Neural cell (in vitro differentiated cells): ENCODE results near the gene MAP3K7. TPM values are rescaled to one million over a fixed set of nuclear protein-coding genes. Genes with fewer than 3 reads are reported as not detected.

ENCODE experiments used
- H2AFZ ChIP-seq: fragments of 200-600, 300-800 bp; sonication (generic), shearing (Covaris generic); 2 replicates; pipeline ENCODE4 v1.6.0; 2014; ENCODE audit warnings: low read depth, mild to moderate bottlenecking, antibody characterized with exemption, low read length, moderate library complexity
- H3F3A ChIP-seq: fragments of 200-600 bp; shearing (Covaris generic); 2 replicates; pipeline ENCODE4 v1.6.1; 2016; ENCODE audit warnings: mild to moderate bottlenecking, moderate library complexity, mixed read lengths, antibody characterized with exemption, low read length; ENCODE audit not compliant: insufficient read depth, poor library complexity, severe bottlenecking
- H3K27ac ChIP-seq: fragments of 200-600, 300-800 bp; sonication (generic), shearing (Covaris generic); 2 replicates; pipeline ENCODE4 v1.5.1; 2014; ENCODE audit warnings: mild to moderate bottlenecking, low read length, moderate library complexity
- H3K27me3 ChIP-seq: fragments of 300-800, 200-600 bp; sonication (generic), shearing (Covaris generic); 2 replicates; pipeline ENCODE4 v1.6.0; 2014; ENCODE audit warnings: mild to moderate bottlenecking, low read depth, low read length, moderate library complexity; ENCODE audit not compliant: insufficient read depth
- H3K36me3 ChIP-seq: fragments of 300-800, 200-600 bp; sonication (generic), shearing (Covaris generic); 2 replicates; pipeline ENCODE4 v1.5.1; 2014; ENCODE audit warnings: mild to moderate bottlenecking, antibody characterized with exemption, low read length, moderate library complexity; ENCODE audit not compliant: insufficient read depth
- H3K4me2 ChIP-seq: fragments of 300-800, 200-600 bp; sonication (generic), shearing (Covaris generic); 2 replicates; pipeline ENCODE4 v1.6.0; 2014; ENCODE audit warnings: mild to moderate bottlenecking, low read length
- H3K4me3 ChIP-seq: fragments of 300-800, 200-600 bp; sonication (generic), shearing (Covaris generic); 2 replicates; pipeline ENCODE4 v1.5.1; 2014; ENCODE audit warnings: mild to moderate bottlenecking, low read length, moderate library complexity
- H3K79me2 ChIP-seq: fragments of 200-600 bp; shearing (Covaris generic); replicated peaks from 2 replicates; pipeline ENCODE4 v1.6.0; 2014; ENCODE audit warnings: mild to moderate bottlenecking, low read length, moderate library complexity; ENCODE audit not compliant: insufficient read depth
- H3K9ac ChIP-seq: fragments of 300-800, 200-600 bp; sonication (generic), shearing (Covaris generic); 2 replicates; pipeline ENCODE4 v1.6.1; 2016; ENCODE audit warnings: mild to moderate bottlenecking, low read length, mixed read lengths
- H3K9me2 ChIP-seq: fragments of 200-600 bp; shearing (Covaris generic); 2 replicates; pipeline ENCODE4 v1.6.1; 2016; ENCODE audit warnings: mild to moderate bottlenecking, low read length, mixed read lengths; ENCODE audit not compliant: insufficient read depth
- H3K9me3 ChIP-seq: fragments of 200-600, 300-800 bp; sonication (generic), shearing (Covaris generic); 2 replicates; pipeline ENCODE4 v1.6.1; 2016; ENCODE audit warnings: mild to moderate bottlenecking, mixed run types, low read length, moderate library complexity, mixed read lengths
- H4K20me1 ChIP-seq: fragments of 200-600 bp; shearing (Covaris generic); 2 replicates; pipeline ENCODE4 v1.6.1; 2016; ENCODE audit warnings: mild to moderate bottlenecking, mixed run types; ENCODE audit not compliant: insufficient read depth
- EP300 ChIP-seq: fragments of 450-650 bp; conservative IDR thresholded peaks from 2 replicates; pipeline ENCODE4 v1.6.1; 2014; ENCODE audit warnings: antibody characterized with exemption, mild to moderate bottlenecking, moderate library complexity; ENCODE audit not compliant: poor library complexity, severe bottlenecking
- EZH2 ChIP-seq: fragments of 200-600, 300-800 bp; shearing (Covaris generic), sonication (generic); IDR thresholded peaks from 2 replicates; pipeline ENCODE4 v1.6.1; 2014; ENCODE audit warnings: antibody characterized with exemption, low read length, borderline replicate concordance, mild to moderate bottlenecking; ENCODE audit not compliant: insufficient read depth, poor library complexity, severe bottlenecking
- MXI1 ChIP-seq: fragments of 450-650 bp; conservative IDR thresholded peaks from 2 replicates; pipeline ENCODE4 v1.6.1; 2014; ENCODE audit warnings: antibody characterized with exemption, mild to moderate bottlenecking; ENCODE audit not compliant: poor library complexity, severe bottlenecking
- POLR2AphosphoS5 ChIP-seq: IDR thresholded peaks from 2 replicates; pipeline ENCODE4 v1.6.1; 2012
- RAD21 ChIP-seq: fragments of 450-650 bp; conservative IDR thresholded peaks from 2 replicates; pipeline ENCODE4 v1.6.1; 2014; ENCODE audit warnings: antibody characterized with exemption, mild to moderate bottlenecking, moderate library complexity
- SMC3 ChIP-seq: fragments of 450-650 bp; conservative IDR thresholded peaks from 2 replicates; pipeline ENCODE4 v1.6.1; 2014; ENCODE audit warnings: antibody characterized with exemption, mild to moderate bottlenecking, moderate library complexity; ENCODE audit not compliant: poor library complexity
- TAF1 ChIP-seq: IDR thresholded peaks from 2 replicates; pipeline ENCODE4 v1.6.1; 2012; ENCODE audit warnings: low read depth
- polyA plus RNA-seq: library from polyadenylated mRNA; depleted of rRNA; stranded (reverse); fragments of >200 nt; gene quantifications from 2 replicates; pipeline ENCODE4 v1.2.3, GENCODE V29; 2014
- TF ChIP-seq, protein P1 (sequence below): fragments of 450-650 bp; IDR thresholded peaks from 2 replicates; pipeline ENCODE4 v1.5.1; 2014; ENCODE audit warnings: antibody characterized with exemption, mild to moderate bottlenecking, moderate library complexity; ENCODE audit not compliant: poor library complexity, severe bottlenecking
- TF ChIP-seq, protein P2 (sequence below): IDR thresholded peaks from 2 replicates; pipeline ENCODE4 v1.6.1; 2012; ENCODE audit warnings: borderline replicate concordance

Gene MAP3K7
- polyA plus RNA-seq, 1 donor from 2014 or later, result 71.6 TPM

DNA sequence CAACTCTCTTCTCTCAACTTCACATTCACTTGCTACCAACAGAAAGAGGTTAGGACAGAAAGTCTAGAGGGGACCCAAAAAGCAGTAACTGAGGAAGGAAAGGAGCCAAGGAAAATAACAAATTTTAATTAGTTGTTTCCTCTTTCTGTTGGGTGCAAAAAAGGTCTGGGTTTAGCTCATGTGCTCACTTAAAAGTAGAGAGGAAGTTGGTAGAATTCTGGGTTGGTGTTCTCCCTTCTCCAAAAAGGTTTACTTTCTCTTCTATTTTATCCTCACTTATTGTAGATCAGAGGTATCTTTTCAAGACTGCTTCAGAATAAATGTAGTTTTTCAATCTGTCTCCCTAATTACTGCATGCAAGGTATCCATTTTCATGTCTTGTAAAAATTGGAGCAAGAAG is 42.8 kb downstream of the MAP3K7 start:
- H3K9me2 ChIP-seq, result no peaks in the 10 kb centered on the region
- no peak overlapping the region for H3K27ac ChIP-seq
- no peaks in the 10 kb centered on the region for H3K9me3 ChIP-seq
- no peak overlapping the region for H3K9ac ChIP-seq
- no peak for TF ChIP-seq MXI1
- TF ChIP-seq, protein P1, sequence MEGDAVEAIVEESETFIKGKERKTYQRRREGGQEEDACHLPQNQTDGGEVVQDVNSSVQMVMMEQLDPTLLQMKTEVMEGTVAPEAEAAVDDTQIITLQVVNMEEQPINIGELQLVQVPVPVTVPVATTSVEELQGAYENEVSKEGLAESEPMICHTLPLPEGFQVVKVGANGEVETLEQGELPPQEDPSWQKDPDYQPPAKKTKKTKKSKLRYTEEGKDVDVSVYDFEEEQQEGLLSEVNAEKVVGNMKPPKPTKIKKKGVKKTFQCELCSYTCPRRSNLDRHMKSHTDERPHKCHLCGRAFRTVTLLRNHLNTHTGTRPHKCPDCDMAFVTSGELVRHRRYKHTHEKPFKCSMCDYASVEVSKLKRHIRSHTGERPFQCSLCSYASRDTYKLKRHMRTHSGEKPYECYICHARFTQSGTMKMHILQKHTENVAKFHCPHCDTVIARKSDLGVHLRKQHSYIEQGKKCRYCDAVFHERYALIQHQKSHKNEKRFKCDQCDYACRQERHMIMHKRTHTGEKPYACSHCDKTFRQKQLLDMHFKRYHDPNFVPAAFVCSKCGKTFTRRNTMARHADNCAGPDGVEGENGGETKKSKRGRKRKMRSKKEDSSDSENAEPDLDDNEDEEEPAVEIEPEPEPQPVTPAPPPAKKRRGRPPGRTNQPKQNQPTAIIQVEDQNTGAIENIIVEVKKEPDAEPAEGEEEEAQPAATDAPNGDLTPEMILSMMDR, result no peak
- TF ChIP-seq EZH2, result no peak
- TF ChIP-seq POLR2AphosphoS5, result no peak
- TF ChIP-seq SMC3, result no peak
- TF ChIP-seq, protein P2, sequence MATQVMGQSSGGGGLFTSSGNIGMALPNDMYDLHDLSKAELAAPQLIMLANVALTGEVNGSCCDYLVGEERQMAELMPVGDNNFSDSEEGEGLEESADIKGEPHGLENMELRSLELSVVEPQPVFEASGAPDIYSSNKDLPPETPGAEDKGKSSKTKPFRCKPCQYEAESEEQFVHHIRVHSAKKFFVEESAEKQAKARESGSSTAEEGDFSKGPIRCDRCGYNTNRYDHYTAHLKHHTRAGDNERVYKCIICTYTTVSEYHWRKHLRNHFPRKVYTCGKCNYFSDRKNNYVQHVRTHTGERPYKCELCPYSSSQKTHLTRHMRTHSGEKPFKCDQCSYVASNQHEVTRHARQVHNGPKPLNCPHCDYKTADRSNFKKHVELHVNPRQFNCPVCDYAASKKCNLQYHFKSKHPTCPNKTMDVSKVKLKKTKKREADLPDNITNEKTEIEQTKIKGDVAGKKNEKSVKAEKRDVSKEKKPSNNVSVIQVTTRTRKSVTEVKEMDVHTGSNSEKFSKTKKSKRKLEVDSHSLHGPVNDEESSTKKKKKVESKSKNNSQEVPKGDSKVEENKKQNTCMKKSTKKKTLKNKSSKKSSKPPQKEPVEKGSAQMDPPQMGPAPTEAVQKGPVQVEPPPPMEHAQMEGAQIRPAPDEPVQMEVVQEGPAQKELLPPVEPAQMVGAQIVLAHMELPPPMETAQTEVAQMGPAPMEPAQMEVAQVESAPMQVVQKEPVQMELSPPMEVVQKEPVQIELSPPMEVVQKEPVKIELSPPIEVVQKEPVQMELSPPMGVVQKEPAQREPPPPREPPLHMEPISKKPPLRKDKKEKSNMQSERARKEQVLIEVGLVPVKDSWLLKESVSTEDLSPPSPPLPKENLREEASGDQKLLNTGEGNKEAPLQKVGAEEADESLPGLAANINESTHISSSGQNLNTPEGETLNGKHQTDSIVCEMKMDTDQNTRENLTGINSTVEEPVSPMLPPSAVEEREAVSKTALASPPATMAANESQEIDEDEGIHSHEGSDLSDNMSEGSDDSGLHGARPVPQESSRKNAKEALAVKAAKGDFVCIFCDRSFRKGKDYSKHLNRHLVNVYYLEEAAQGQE, result no peak
- no peak for TF ChIP-seq TAF1
- TF ChIP-seq RAD21, result no peak
- TF ChIP-seq EP300, result no peak
- H3F3A ChIP-seq, result no peaks in the 10 kb centered on the region
- H3K27me3 ChIP-seq, result no peaks in the 10 kb centered on the region
- H3K4me2 ChIP-seq, result no peak overlapping the region
- no peak overlapping the region for H3K4me3 ChIP-seq
- H4K20me1 ChIP-seq, result no peaks in the 10 kb centered on the region
- no peaks in the 10 kb centered on the region for H3K36me3 ChIP-seq
- H2AFZ ChIP-seq, result no peak overlapping the region
- no peaks in the 10 kb centered on the region for H3K79me2 ChIP-seq

DNA sequence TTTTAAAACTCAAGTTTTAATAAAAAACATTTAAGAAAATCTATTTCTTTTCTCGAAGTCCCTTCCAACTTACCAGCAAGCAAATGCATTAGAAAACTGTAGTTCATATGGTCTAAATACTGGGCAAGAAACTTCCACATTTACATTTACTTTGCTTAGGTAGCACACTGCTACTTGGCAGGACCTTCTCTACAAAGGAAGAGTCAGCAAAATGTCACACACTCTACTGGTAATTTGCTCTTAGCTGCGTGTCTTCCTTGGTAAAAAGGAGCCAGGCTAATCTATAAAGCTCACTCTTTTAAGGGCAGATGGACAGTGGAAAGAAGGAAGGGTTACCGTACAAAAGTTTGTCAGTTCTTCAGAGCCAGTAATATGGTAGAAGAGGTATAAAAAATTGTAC is 45.7 kb downstream of the MAP3K7 start:
- H3K27me3 ChIP-seq, result no peaks in the 10 kb centered on the region
- H3K9me3 ChIP-seq, result no peaks in the 10 kb centered on the region
- no peaks in the 10 kb centered on the region for H3K79me2 ChIP-seq
- H3K9me2 ChIP-seq, result no peaks in the 10 kb centered on the region
- no peak overlapping the region for H3K4me2 ChIP-seq
- no peaks in the 10 kb centered on the region for H4K20me1 ChIP-seq
- no peak overlapping the region for H2AFZ ChIP-seq
- H3K27ac ChIP-seq, result no peak overlapping the region
- no peak overlapping the region for H3K4me3 ChIP-seq
- no peaks in the 10 kb centered on the region for H3F3A ChIP-seq
- TF ChIP-seq SMC3 (no peak), EP300 (no peak), MXI1 (no peak)
- TF ChIP-seq, protein P2, result no peak
- TF ChIP-seq, protein P1, result no peak
- no peak overlapping the region for H3K9ac ChIP-seq
- no peaks in the 10 kb centered on the region for H3K36me3 ChIP-seq
